Lung microvascular endothelial cell (primary cell): Measurements from ENCODE around the gene MRPS35. TPM values are rescaled to one million over a fixed set of nuclear protein-coding genes. Genes with fewer than 3 reads are reported as not detected.
"Not testable (repeated sequence)": the region's sequence is repeated elsewhere in the genome, so short reads cannot be mapped to it uniquely, and the experiment has no call there.

ENCODE experiments used
- DNase-seq, 2 donors: peaks; one replicate each; pipeline versions ENCODE4 v3.0.0 to v3.0.0-alpha.2; 2010; ENCODE audit warnings: low read depth in 2 of 2
- total RNA-seq: library from RNA; depleted of rRNA; stranded (reverse); fragments of >200 nt; gene quantifications from 2 replicates; pipeline ENCODE4 v1.2.1, GENCODE V29; 2014

Gene MRPS35
- total RNA-seq, 1 donor from 2014 or later, result 29.2 TPM

DNA sequence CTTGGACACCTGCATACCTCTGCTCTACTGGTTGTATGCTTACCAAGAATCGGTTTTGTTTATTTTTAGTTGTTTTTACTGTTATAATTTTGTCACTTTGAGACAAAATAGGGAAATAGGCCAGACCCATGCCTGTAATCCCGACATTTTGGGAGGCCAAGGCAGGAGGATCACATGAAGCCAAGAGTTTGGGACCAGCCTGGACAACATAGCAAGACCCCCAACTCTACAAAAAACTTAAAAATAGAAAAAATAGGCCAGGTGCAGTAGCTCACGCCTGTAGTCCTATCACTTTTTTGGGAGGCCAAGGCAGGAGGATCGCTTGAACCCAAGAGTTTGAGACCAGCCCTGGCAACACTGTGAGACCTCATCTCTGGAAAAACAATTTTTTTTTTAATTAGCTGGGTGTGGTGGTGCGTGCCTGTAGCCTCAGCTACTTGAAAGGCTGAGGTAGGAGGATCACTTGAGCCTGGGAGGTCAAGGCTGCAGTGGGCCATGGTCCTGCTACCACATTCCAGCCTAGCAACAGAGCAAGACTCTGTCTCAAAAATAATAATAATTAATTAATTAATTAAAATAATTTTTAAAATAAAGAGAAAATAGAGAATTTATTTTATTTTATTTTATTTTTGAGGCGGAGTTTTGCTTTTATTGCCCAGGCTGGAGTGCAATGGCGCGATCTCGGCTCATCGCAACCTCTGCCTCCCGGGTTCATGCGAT, 1.3 kb upstream of the MRPS35 start:
- no peak for DNase-seq

DNA sequence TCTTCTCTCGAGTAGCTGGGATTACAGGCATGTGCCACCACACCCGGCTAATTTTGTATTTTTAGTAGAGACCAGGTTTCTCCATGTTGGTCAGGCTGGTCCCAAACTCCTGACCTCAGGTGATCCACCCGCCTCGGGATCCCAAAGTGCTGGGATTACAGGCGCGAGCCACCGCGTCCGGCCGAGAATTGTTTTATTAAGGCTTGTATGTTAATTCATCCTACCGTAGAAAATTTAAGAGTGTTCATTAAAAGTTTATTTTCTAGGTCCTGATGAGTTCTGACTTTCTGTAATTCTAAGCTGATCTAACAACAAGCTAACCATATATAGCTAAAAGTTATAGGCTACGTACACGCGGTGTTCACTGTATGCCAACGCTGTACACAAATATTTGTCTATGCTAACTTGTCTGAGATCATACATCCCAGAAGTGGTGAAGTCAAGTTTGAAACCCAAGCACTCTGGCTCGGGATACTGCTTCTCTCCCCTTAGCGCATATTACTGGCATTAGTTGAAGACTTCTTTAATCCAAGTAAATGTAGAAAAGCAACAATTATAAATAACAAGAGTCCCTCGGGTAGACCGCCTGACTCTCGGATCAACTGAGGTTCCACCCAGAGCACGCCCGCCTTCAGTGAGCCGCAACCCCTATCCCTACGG, 570 bp upstream of the MRPS35 start:
- DNase-seq, result peak; percentile 50 to 70

DNA sequence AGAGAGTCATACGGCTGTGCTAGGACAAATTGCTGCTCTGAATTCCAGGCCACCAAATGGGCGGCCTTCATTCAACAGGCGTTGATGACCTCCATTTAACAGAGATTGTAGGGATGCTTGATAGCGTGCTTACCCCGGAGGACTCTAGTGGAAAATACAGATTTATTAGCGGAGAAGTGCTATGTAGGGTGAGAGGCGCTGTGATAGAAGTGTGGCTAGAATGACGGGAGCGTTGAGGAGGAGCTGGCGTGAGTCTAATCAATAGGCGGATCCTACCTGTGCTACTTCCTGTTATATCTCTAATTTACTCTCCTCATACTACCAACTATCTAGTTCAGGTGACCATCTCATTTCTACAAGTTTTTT, 668 bp downstream of the MRPS35 start:
- DNase-seq, result no peak

DNA sequence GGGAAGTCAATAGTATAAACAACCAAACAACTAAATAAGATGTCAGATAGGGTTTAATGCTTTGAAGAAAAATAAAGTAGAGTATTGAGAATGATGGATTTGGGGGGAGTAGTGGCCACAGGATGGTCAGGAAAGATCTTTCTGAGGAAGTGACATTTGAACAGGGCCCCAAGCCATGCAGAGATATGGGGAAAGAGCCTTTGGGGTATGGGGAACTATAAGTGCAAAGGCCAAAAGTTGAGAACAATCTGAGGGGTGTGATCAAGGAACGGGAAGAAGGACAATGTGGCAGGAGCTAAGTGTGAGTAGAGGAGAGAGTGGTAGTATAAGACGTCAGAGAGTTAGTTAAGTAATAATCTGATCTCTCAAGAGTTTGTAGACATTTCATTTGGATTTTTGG, 1.3 kb downstream of the MRPS35 start:
- no peak for DNase-seq

DNA sequence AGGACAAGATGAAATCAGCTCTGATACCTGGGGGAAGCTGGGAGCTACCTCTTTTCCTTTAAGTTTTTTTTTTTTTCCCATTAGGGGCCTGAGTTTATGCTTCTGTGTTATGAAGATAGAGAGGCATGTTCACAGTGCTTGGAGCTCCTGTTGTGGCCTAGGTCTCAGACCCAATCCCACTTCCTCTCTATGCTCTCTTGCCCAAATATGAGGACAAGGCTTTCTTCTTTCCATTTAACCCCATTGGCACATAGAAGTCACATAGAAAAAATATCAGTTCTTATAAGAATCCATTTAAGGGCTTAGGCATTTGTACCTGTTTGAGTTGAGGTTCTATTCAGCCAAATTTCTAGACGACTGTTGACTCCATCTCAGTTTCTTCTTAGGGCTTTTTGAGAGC, 12.6 kb downstream of the MRPS35 start:
- no peak for DNase-seq

DNA sequence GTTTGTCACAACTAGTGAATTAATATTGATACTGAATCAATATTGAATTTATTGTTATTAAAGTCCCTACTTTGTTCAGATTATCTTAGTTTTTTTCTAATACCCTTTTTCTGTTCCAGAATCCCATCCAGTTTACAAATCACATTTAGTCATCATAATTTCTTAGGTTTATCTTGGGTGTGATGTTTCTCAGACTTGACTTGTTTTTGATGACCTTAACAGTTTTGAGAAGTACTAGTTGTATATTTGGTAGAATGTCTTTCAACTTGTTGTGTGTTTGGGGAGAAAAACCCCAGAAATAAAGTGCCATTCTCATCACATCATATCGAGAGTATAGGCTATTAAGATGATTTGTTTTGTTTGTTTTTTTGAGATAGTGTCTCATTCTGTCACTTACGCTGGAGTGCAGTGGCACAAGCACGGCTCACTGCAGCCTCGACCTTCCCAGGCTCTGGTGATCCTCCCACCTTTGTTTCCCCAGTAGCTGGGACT, 19.5 kb downstream of the MRPS35 start:
- DNase-seq, result no peak

DNA sequence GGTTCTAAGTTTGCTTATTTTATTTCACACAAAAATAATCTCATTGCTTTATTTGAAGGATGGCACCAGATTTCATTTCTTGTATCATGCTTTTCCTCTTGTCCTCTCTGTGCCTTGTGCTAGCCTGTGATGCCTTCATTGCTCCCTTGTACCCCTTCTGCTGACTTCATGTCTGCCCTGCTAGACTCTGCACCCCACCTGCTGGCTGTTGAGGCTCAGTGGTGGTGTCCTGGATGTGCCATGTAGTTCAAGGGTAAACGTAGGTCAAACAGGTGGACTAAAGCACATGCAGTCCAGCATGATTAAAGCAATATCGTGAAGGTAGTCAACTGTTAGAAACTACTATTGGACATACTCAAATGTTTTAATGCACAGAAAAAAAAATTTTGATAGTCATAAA, 21.6 kb downstream of the MRPS35 start:
- DNase-seq, result peak; percentile 36 to 42

DNA sequence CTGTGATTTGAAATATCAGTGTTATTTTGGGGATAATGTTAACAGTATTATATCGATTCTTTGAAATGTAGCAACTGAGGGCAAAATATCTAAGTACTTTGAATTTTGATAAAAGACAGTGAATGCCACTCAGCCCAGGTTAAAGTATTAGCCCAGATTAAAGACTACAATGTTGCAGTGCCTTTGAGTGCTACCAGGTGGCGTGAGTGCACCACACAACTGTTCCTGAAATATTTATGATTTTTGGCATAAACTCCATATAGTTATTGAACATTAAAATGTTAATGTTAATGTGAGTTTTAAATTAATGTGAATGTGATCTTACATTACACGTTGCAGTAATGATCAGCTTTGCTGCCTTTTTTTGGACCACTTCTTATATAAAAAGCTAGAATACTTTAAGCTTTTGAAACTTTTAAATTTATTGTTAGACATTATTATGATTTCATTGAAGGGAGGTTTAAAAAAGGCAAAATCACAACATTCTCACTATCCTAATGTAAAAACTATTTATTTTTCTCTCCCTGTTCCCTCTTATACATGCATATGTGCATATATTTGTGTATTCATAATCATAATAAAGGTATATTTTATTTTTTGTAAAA, 22.5 kb downstream of the MRPS35 start:
- DNase-seq, result peak; percentile 70 to 72

DNA sequence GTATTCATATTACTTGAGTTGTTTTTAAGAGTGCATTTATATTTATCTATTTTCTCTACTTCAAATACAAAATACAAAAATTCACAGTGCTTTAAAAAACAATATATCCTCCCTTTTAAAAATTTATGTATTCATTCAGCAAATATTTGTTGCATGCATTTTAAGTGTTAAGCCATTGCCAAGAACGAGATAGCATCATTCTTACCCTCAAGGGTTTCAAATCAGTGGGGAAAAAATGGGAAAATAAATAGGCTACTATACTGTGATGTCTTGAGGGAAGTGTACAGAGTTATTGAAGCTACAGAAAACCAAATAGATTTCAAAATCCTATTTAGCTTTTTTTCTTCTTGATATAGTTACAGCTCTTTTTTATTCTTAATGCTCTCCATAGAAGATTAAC, 23.2 kb downstream of the MRPS35 start:
- no peak for DNase-seq

DNA sequence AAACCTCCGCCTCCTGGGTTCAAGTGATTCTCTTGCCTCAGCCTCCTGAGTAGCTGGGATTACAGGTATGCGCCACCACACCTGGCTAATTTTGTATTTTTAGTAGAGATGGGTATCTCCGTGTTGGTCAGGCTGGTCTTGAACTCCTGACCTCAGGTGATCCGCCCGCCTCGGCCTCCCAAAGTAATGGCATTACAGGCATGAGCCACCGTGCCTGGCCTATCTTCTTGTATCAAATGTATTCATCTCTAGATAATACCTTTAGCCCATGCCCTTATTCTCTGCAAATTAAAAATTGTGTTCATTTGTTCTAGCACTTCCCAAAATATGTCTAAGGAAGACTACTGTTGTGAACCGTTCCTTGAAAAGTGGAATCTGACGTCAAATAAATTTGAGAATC, 23.7 kb downstream of the MRPS35 start:
- not testable (repeated sequence) for DNase-seq

DNA sequence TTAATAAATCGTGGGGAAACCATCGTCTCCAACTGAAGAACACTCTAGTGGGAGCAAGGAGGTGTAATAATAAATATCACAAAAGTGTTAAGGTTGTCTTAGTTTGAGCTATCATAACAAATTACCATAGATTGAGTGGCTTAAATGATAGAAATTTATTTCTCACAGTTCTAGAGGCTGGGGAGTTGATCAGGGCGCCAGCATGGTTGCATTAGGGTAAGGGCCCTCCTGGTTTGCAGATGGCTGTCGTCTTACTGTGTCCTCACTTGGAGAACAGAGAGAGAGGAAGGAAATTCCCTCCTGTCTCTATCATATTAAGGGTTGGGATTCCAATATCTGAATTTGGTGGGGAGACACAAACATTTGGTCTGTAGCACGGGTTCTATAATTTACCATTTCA, 33.0 kb downstream of the MRPS35 start:
- DNase-seq, result no peak

DNA sequence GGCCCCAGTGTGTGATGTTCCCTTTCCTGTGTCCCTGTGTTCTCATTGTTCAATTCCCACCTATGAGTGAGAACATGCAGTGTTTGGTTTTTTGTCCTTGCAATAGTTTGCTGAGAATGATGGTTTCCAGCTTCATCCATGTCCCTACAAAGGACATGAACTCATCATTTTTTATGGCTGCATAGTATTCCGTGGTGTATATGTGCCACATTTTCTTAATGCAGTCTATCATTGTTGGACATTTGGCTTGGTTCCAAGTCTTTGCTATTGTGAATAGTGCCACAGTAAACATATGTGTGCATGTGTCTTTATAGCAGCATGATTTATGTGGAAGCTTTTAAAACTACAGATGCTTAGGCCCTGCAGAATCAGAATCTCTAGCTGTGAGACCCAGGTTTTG, 35.1 kb downstream of the MRPS35 start:
- not testable (repeated sequence) for DNase-seq

DNA sequence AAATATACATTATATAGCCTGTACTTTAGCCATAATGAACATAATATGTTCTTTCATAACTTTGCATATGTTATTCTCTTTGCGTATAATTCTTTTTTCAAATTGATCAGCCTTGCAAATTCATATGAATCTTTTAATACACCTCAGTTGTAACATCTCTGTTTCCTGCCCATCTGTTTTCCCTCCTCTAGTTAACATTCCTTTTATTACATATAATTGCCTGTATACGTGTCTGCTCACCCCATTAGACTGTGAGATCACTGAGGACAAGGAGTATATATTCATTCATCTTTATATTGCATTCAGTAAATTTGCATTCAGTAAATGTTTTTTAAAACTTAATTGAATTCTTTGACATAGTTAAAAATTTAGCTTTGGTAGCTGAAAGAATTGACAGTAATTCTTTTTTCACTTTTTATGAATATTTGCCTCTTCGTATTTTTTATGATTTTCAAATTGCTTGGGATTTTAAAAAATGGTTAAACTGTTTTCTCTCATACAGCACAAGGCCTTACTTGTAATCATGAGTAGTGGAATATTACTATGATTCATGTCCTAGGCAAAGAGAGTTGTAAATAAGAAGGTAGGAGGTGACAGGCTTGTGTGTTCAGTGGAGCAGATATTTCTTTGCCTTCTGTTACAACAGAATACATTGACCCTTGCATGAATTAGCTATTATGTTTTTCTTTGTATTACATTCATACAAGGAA, 36.6 kb downstream of the MRPS35 start:
- DNase-seq, result peak in 1 of 2 donors; percentile 56

DNA sequence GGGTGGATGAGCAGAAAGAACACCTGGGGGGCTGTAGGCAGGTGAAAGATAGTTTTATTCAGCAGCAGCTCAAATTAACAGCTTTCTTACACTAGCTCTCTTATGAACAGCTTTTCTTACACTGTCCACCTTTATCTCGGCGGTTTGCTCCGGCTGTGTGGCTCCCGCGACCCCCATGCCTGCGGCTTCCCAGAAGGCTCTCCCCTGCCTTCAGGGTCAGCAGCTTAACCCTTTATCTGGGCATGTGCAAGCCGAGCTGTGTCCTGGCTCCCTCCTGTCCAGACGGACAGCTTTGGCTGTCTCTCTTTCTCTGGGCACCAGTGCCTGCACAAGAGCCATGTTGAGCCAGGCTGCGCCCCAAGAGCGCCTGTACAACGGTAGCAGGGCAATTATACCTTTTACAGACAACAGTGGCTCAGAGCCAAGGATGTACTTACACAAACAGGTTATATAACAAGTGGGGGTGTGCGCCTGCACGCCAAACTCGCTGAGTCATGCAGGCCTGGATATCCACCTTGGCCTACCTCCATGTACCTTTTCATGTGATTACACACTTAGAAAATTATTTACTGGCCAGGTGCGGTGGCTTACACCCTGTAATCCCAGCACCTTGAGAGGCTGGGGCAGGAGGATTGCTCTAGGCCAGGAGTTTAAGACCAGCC, 40.9 kb downstream of the MRPS35 start:
- DNase-seq, result peak in 1 of 2 donors; percentile 44

DNA sequence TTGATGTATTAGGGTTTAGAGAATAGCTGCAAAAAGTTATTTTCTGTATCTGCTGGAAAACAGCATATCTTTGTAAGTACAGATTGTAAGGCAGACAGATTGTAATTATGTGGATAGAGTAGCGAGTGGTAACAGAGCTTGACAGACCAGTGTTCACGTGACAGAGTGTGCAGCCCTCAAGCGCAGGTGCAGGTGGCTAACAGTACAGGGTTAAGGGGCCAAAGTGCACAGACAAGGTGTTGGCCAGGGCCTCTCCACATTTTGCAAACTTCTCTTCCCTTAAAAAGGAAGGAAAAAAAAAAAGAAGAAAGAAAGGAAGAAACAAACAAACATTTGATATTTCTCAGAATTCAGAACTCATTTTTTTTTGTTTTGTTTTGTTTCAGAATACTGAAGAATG, 44.2 kb downstream of the MRPS35 start:
- DNase-seq, result no peak

DNA sequence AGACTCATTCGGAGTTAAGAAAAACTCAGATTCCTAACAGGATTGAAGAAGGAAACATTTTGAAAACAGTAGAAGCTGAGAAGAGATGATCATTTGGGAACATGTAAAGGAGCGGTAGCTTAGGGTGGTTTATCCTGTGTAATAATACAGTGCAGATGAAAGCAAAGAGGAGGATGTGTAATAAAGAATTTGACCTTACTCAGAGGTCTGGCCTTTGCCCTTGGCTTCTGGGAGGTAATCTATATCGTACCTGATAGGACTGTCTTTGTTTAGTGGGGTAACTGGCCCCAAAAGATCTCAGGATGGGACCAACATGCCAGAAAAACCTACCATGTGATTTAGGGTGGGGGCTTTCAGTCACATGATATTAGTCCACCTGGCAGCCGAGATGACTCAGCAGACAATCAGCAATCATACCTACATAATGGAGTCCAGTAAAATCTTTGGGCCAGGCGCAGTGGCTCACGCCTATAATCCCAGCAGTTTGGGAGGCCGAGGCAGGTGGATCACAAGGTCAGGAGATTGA, 46.1 kb downstream of the MRPS35 start:
- no peak for DNase-seq

DNA sequence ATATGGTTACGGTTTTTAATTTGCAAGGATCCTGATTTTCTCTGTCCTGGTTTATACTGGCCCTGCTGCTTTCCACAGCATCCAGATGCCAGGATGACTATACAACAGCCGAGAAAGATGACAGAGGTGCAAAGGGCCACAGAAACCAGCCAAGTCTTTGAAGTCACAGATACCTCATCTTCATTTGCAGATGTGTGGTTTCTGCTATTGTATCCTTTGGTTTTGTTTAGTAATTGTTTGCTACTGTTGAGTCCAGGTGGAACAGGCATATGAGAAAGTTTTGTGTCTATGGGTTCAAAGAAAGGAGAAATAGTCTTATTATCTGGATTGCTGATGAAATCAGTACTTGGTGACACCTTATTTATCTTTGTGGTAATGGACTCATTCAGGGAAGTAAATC, 52.1 kb downstream of the MRPS35 start:
- no peak for DNase-seq

DNA sequence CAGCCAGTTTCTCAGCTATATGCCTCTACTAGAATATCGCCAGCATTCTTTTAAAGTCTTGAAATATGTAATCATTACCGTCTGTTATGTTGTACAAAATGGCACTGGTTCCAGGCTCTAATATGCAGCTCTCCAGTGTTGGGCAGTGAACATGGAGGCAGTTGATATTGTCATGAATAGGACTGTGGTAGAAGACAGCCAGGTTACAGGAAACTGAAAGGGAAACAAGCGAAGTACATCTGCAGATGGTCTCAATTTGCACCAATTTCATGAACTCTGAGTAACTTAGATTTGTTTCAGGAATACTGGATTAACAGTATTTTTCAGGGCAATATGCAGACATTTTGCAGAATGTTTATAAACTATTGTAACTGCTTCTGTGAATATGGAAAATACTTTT, 56.0 kb downstream of the MRPS35 start:
- DNase-seq, result no peak

DNA sequence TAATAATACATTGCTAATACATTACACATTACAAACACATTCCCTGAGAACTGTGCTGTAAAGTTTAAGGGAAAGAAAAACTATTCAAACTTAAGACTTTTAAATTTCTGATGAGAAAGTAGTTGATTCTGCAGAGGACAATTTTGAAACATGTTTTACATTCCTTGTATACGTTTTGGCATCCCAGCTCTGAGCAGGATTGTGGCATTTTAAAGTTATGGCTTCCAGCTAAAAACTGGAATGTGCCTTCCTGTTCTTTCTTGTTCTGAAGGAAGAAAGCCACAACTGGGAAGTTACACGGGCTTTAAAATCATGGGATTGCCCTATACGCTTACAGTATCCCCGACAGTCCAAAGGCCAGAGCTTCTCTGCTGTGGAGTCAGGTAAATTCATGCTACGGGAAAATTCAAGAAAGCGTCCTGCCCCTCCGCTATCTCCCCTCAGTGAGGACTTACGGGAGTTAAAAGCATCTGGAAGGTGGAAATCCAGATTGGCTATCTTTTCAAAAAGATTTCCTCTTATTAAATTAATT, 58.6 kb downstream of the MRPS35 start:
- DNase-seq, result no peak

DNA sequence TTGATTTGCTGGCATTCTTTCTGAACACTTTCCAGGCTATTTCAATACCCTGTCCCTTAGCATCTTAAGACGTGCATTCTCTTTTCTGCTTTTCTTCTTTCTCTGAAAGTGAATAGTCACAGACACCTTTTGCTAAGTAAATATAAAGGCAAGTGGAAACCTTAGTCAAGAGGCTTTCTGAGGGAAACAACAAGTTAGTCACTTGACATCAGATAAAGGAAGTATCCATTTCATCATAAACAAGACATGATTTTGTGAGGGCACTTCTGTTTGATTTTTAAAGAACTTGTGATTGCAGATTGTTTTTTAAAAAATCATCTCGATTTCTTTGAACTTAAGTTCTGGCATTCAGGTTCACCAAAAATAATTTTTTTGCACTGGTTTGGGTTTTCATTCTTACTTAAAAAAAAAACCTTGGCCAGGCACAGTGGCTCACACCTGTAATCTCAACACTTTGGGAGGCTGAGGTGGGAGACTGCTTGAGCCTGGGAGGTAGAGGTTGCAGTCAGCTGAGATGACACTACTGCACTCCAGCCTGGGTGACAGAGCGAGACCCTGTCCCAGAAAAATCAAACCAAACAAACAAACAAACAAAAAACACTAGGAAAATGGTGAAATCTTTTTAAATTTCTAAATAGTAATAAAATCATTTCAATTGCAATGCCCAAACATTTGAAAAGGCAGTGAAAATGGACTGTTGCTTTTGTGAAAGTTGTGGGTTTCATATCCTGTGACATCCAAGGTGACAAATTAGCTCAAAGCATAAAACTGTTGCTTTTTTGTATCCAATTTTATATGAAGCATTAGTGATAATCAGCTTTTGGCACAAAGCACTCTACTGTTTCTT, 61.1 kb downstream of the MRPS35 start:
- peak in 1 of 2 donors; percentile 37 for DNase-seq
